ENCODE measurements around the gene ID2.

The ID2 gene

GRCh38 chr2:8654483-8654882, 27.4 kb upstream of the ID2 start:
- H3K4me3 ChIP-seq (IDR thresholded peaks at IDR 0.05; ENCODE audit: insufficient read depth, low read depth, low read length) = no peak overlapping the region
- no peak overlapping the region for H3K4me2 ChIP-seq
- H3K27me3 ChIP-seq (ENCODE audit: insufficient read depth, low read depth) = no peaks in the 10 kb centered on the region; the same call in 1 of the 2 replicates
- H3K9ac ChIP-seq = no peak overlapping the region
- no peaks in the 10 kb centered on the region for H4K20me1 ChIP-seq (ENCODE audit: insufficient read depth)
- no peaks in the 10 kb centered on the region for H3K79me2 ChIP-seq (ENCODE audit: insufficient read depth, low read depth)
- no peak overlapping the region for H3K27ac ChIP-seq
- H3K4me1 ChIP-seq (ENCODE audit: low read depth, poor library complexity, severe bottlenecking) = peaks cover 7% of the 10 kb centered on the region
- no peak overlapping the region for H2AFZ ChIP-seq (ENCODE audit: low read depth)
- TF ChIP-seq CTCF (conservative IDR thresholded peaks at IDR 0.05; ENCODE audit: low read depth, low read length) = no peak
- H3K36me3 ChIP-seq (ENCODE audit: insufficient read depth) = no peaks in the 10 kb centered on the region

- H3K4me2 ChIP-seq = no peak overlapping the region
- no peak overlapping the region for H2AFZ ChIP-seq (ENCODE audit: low read depth)
- H3K27ac ChIP-seq = no peak overlapping the region
- H3K36me3 ChIP-seq (ENCODE audit: insufficient read depth) = no peaks in the 10 kb centered on the region
- no peaks in the 10 kb centered on the region for H3K79me2 ChIP-seq (ENCODE audit: insufficient read depth, low read depth)
- TF ChIP-seq CTCF (conservative IDR thresholded peaks at IDR 0.05; ENCODE audit: low read depth, low read length) = no peak
- no peak overlapping the region for H3K4me3 ChIP-seq (IDR thresholded peaks at IDR 0.05; ENCODE audit: insufficient read depth, low read depth, low read length)
- H3K4me1 ChIP-seq (ENCODE audit: low read depth, poor library complexity, severe bottlenecking) = peaks cover 7% of the 10 kb centered on the region
- H3K9ac ChIP-seq = no peak overlapping the region
- no peaks in the 10 kb centered on the region; the same call in 1 of the 2 replicates for H3K27me3 ChIP-seq (ENCODE audit: insufficient read depth, low read depth)
- H4K20me1 ChIP-seq (ENCODE audit: insufficient read depth) = no peaks in the 10 kb centered on the region
Observed at GRCh38 chr2:8656160-8656641, 25.7 kb upstream of the ID2 start.

- Histone ChIP-seq H3K9ac (no peak overlapping the region), H3K27ac (no peak overlapping the region), H3K79me2 (ENCODE audit: insufficient read depth, low read depth) (no peaks in the 10 kb centered on the region), H4K20me1 (ENCODE audit: insufficient read depth) (no peaks in the 10 kb centered on the region), H3K4me1 (ENCODE audit: low read depth, poor library complexity, severe bottlenecking) (peaks cover 7% of the 10 kb centered on the region), H3K4me2 (no peak overlapping the region), H2AFZ (ENCODE audit: low read depth) (no peak overlapping the region), H3K27me3 (ENCODE audit: insufficient read depth, low read depth) (no peaks in the 10 kb centered on the region; the same call in 1 of the 2 replicates), H3K36me3 (ENCODE audit: insufficient read depth) (no peaks in the 10 kb centered on the region), H3K4me3 (IDR thresholded peaks at IDR 0.05; ENCODE audit: insufficient read depth, low read depth, low read length) (no peak overlapping the region)
- TF ChIP-seq CTCF (conservative IDR thresholded peaks at IDR 0.05; ENCODE audit: low read depth, low read length) = no peak
Observed at GRCh38 chr2:8656811-8657210, 25.0 kb upstream of the ID2 start.

- no peaks in the 10 kb centered on the region for H3K79me2 ChIP-seq (ENCODE audit: insufficient read depth, low read depth)
- H4K20me1 ChIP-seq (ENCODE audit: insufficient read depth) = no peaks in the 10 kb centered on the region
- no peaks in the 10 kb centered on the region for H3K36me3 ChIP-seq (ENCODE audit: insufficient read depth)
- no peak overlapping the region for H3K4me2 ChIP-seq
- H3K27ac ChIP-seq = no peak overlapping the region
- TF ChIP-seq CTCF (conservative IDR thresholded peaks at IDR 0.05; ENCODE audit: low read depth, low read length) = no peak
- no peak overlapping the region for H2AFZ ChIP-seq (ENCODE audit: low read depth)
- H3K4me1 ChIP-seq (ENCODE audit: low read depth, poor library complexity, severe bottlenecking) = peaks cover 7% of the 10 kb centered on the region
- H3K4me3 ChIP-seq (IDR thresholded peaks at IDR 0.05; ENCODE audit: insufficient read depth, low read depth, low read length) = no peak overlapping the region
- no peak overlapping the region for H3K9ac ChIP-seq
- no peaks in the 10 kb centered on the region; the same call in 1 of the 2 replicates for H3K27me3 ChIP-seq (ENCODE audit: insufficient read depth, low read depth)
Observed at GRCh38 chr2:8657423-8658062, 24.3 kb upstream of the ID2 start.
